HG03354 (cell line): ENCODE results near the gene HYAL2.
"Not testable (repeated sequence)": the region's sequence is repeated elsewhere in the genome, so short reads cannot be mapped to it uniquely, and the experiment has no call there.

Experiments used
- ATAC-seq: cut with Tn5 transposase; IDR thresholded peaks from one replicate; pipeline ENCODE4 v1.9.1; 2021; ENCODE audit warnings: mild to moderate bottlenecking; ENCODE audit not compliant: unreplicated experiment, poor library complexity, severe bottlenecking

HYAL2 gene

GRCh38 chr3:50275141-50275995, 47.2 kb downstream of the HYAL2 start:
- no peak for ATAC-seq

GRCh38 chr3:50274371-50275104, 48.0 kb downstream of the HYAL2 start:
- ATAC-seq: no peak

- no peak for ATAC-seq
Observed at GRCh38 chr3:50273689-50274065, 48.9 kb downstream of the HYAL2 start.

- peak; percentile 85 for ATAC-seq
Observed at GRCh38 chr3:50272911-50273688, 49.4 kb downstream of the HYAL2 start.

GRCh38 chr3:50272538-50272910, 50.0 kb downstream of the HYAL2 start:
- ATAC-seq: not testable (repeated sequence)

GRCh38 chr3:50271314-50271936, 51.1 kb downstream of the HYAL2 start:
- no peak for ATAC-seq

- no peak for ATAC-seq
Observed at GRCh38 chr3:50270422-50271224, 51.9 kb downstream of the HYAL2 start.

- no peak for ATAC-seq
Observed at GRCh38 chr3:50269977-50270413, 52.5 kb downstream of the HYAL2 start.

- no peak for ATAC-seq
Observed at GRCh38 chr3:50269460-50269859, 53.1 kb downstream of the HYAL2 start.

- ATAC-seq: no peak
Observed at GRCh38 chr3:50268703-50269451, 53.7 kb downstream of the HYAL2 start, which contains the start of gene SEMA3B. SEMA3B (plus strand) TSS chr3:50269147; CDS start chr3:50269241, 94 bp downstream.

GRCh38 chr3:50268276-50268675, 54.3 kb downstream of the HYAL2 start:
- no peak for ATAC-seq
